Measurements from ENCODE around the gene TMEM41B. TPM values are rescaled to one million over a fixed set of nuclear protein-coding genes. Genes with fewer than 3 reads are reported as not detected.

The TMEM41B gene
- total and polyA plus RNA-seq, 2 of the 8 experiments (the other 6 are each of a cell fraction or from before 2014, with no cell fraction given), result 24.3 to 50.1 TPM

DNA sequence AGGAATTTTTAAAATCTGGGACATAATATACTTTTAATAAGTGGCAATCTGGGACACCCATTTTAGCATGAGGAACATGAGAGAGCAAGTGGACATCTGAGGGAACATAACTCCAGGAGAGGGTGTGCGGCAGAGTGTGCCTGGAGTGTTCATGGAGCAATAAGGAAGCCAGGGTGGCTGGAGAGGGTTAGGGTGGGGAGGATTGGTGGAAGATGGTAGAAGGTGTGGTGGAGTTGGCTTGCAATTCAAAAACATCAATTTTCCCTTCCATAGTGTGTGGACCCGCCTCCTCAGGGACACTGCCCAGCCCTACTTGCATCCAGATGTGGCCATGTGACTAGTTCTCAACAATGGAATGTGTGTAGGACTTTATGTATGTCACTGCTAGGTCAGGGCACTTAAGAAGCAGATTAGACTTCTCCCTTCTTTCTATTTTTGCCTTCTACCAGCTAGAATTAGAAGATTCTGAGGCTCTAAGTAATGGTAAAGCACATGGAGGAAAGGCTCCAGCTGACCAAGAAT, 44.8 kb downstream of the TMEM41B start:
- 100% methylated on average over 2 of the region's 2 CpGs; no CpG with 5 or more reads in 1 of the 2 experiments for WGBS, 2 experiments (ENCODE audit: extremely low coverage in 1 of 2, insufficient coverage in 1 of 2, insufficient read length in 1 of 2, insufficient replicate concordance in 2 of 2, low coverage in 1 of 2, low lambda C conversion rate in 2 of 2, missing lambda C conversion rate in 1 of 2)
- Histone ChIP-seq H3K18ac (ENCODE audit: extremely low read depth, low read length) (no peak overlapping the region), H3K27me3 (replicated peaks in 1 of 4; ENCODE audit: control insufficient read depth in 3 of 4, extremely low read depth in 1 of 4, insufficient read depth in 3 of 4, low read length in 3 of 4) (no peaks in the 10 kb centered on the region), H2BK20ac (ENCODE audit: low read length) (no peak overlapping the region), H2BK5ac (ENCODE audit: low read depth, low read length) (no peak overlapping the region), H2BK120ac (replicated peaks; ENCODE audit: low read depth, low read length) (no peak overlapping the region), H3K56ac (replicated peaks; ENCODE audit: insufficient read length, low read depth, low read length) (no peak overlapping the region), H3K4me1 (replicated peaks in 1 of 4; ENCODE audit: control insufficient read depth in 3 of 4, insufficient read depth in 4 of 4, low read length in 3 of 4) (peaks cover 0 to 4% (median 3%) of the 10 kb centered on the region in 4 experiments; a peak in 3 of 7 replicates), H3K4me3 (ENCODE audit: extremely low read depth in 1 of 4, insufficient read depth in 2 of 4, low read depth in 3 of 4, low read length in 4 of 4) (no peak overlapping the region), H4K20me1 (replicated peaks in 1 of 2; ENCODE audit: control insufficient read depth in 1 of 2, insufficient read depth in 2 of 2, low read length in 2 of 2) (no peaks in the 10 kb centered on the region), H3K14ac (ENCODE audit: insufficient read length) (no peak overlapping the region), H2BK15ac (ENCODE audit: low read length) (no peak overlapping the region), H4K8ac (ENCODE audit: extremely low read depth, insufficient read depth, low read length) (no peak overlapping the region; the same call in 1 of the 2 replicates), H3K36me3 (ENCODE audit: control insufficient read depth in 2 of 4, insufficient read depth in 4 of 4, low read length in 3 of 4) (no peaks in the 10 kb centered on the region), H3K23ac (ENCODE audit: insufficient read length) (no peak overlapping the region), H3K23me2 (ENCODE audit: low read depth, low read length) (peaks cover 8% of the 10 kb centered on the region), H3K4me2 (ENCODE audit: insufficient read depth in 1 of 2, low read depth in 2 of 2, low read length in 2 of 2) (no peak overlapping the region), H3K79me2 (ENCODE audit: control insufficient read depth in 1 of 2, insufficient read depth in 2 of 2, low read length in 2 of 2) (peaks cover under 1% of the 10 kb centered on the region in 2 experiments; a peak in 2 of 4 replicates), H3K9me3 (ENCODE audit: insufficient read depth in 2 of 2, low read depth in 1 of 2, low read length in 1 of 2) (no peaks in the 10 kb centered on the region), H2AK5ac (ENCODE audit: low read depth, low read length) (no peak overlapping the region; the same call in 1 of the 2 replicates), H3K9ac (replicated peaks in 1 of 4; ENCODE audit: extremely low read depth in 1 of 4, low read depth in 3 of 4, low read length in 3 of 4) (no peak overlapping the region), H2BK12ac (ENCODE audit: low read depth, low read length) (no peak overlapping the region), H4K5ac (ENCODE audit: insufficient read length, low read depth, low read length) (no peak overlapping the region), H3K27ac (ENCODE audit: low read depth, low read length) (no peak overlapping the region), H3K79me1 (ENCODE audit: low read depth, low read length) (no peaks in the 10 kb centered on the region; the same call in 1 of the 2 replicates), H3K4ac (replicated peaks; ENCODE audit: insufficient read length, low read depth, low read length) (no peak overlapping the region), H4K91ac (replicated peaks; ENCODE audit: insufficient read length, low read length) (no peak overlapping the region), H2AFZ (ENCODE audit: low read length) (no peak overlapping the region)
- no peak for DNase-seq (ENCODE audit: low read depth in 1 of 2, low spot score in 2 of 2)
- ChIA-PET CTCF (ENCODE audit: partially characterized antibody) (interaction anchor here (0.7 to 1.5 kb wide), 5 partner anchors 9 to 283 kb away, joined by 3 to 5 read pairs (median 4); no protein-coding TSS in a partner anchor), POLR2A (ENCODE audit: partially characterized antibody) (interaction anchor here (0.9 kb wide), 1 partner anchor 14 kb away, joined by 3 read pairs; no protein-coding TSS in a partner anchor)
- no peak for FAIRE-seq
- TF ChIP-seq CHD1 (IDR thresholded peaks at IDR 0.05; ENCODE audit: low read depth, low read length) (no peak), JUN (IDR thresholded peaks at IDR 0.05; ENCODE audit: low read depth, low read length) (no peak)

Measured in H1 (cell line).